TTC549 (cell line): ENCODE results near the gene POMGNT1.

Experiments
- FAIRE-seq: peaks from 2 replicates; lab custom pipeline; 2012; peaks lifted over from hg19 to GRCh38; lab: Jason Lieb, UNC

Gene POMGNT1

GRCh38 chr1:46183079-46183847, 15.0 kb downstream of the POMGNT1 start:
- no peak for FAIRE-seq

DNA sequence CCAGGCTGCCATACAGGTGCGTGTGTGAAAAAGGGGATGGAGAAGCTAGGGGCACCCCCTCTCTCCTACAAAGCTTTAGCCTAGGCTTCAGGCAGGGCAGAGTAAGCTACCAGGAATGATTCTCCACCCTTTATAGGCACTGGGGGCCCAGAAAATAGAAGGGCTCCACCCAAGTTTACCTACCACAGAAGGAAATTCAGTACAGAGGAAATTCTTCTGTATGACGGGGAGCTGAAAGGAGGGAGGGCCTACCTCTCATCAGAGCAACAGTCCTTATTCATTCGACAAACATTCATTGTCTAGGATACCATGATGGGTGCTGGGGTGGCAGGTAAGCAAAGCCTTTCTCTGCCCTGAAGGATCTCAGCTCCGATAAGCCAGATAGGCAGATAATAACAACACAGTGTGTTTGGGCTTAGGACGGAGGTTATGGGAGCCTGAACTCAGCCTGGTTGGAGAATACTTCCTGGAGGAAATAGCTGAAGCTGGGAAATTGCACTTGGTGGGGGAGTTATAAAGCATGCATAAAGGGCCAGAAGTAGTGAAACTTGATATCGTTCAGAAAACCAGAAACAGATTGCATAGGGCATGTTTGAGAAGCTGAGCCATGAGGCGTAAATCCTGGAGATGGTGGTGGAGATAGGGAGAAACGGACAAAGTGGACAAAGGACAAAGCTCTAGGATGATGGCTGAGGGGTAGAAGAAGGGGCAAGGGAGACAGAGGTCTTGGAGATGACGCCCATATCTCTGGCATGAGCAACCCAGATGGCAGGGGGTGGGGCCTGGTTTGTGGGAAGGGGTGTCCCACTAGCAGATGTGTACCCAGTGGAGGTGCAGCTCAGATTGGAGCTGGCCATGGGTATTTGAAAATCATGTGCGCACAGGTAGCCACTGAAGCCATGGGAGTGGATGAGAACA, 16.6 kb downstream of the POMGNT1 start:
- FAIRE-seq: no peak

DNA sequence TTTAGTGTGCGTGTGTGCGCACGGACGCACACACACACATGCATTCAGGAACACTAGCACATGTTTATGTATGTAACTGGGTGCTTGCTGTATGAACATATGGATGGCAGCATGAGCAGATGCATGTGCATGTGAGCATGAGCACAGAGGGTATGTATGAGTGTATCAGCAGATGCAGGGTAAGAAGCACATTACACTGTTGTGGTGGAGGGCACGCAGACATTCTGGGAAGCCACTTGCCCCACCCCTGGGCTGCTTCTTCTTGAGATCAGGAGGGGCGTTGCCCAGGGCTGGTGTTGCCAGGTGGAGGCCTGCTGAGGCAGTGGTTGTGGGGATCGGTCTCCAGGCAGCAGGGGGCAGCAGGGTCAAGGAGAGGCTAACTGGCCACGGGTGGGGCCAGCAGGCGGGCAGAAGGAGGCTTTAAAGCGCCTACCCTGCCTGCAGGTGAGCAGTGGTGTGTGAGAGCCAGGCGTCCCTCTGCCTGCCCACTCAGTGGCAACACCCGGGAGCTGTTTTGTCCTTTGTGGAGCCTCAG, 18.1 kb downstream of the POMGNT1 start:
- FAIRE-seq: no peak

DNA sequence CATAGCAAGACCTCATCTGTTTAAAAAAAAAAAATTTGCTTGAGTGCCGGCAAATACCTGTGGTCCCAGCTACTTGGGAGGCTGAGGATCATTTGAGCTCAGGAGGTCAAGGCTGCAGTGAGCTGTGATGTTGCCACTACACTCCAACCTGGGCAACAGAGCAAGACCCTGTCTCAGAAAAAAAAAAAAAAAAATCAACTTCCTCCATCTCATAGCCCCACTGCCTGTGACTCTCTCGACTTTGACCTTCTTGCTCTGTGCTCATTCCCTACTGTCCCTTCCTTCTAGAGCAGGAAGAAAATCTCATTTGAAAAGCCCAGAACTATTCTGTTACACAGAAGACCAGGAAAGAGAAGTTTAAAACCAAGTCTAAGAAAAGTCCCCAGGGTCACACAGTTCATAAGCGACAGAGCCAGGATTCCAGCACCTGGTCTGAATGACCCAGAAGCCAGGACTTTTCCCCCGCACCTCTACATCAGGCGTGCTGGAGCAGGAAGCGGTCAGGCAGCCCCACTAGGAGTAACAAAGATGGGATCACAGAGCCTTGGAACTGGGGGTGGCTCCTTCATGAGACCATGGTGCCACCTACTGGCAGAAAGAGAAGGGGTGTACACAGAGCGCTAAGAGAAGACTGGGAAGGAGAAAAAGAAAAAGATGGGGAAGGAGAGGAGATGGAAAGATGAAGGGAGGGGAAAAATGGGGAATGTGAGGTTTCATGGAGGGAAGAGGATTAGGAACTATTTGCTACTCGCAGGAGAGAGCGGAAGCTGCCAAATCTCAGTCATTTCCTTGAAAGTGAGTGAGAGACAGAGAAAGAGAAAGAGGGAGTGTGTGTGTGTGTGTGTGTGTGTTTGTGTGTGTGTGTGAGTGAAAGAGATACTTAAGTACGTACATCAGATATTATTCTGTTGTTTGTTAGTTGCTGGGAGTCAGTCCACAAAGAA, 18.8 kb downstream of the POMGNT1 start:
- no peak for FAIRE-seq

GRCh38 chr1:46176211-46176865, 21.9 kb downstream of the POMGNT1 start, which contains the start of gene P3R3URF:
Gene P3R3URF (minus strand): TSS chr1:46176488. CDS start chr1:46176471, 17 bp downstream.
- no peak for FAIRE-seq

- FAIRE-seq: no peak
These were observed 23.0 kb downstream of the POMGNT1 start for GRCh38 chr1:46175243-46175642.

- no peak for FAIRE-seq
These were observed 23.6 kb downstream of the POMGNT1 start, which contains the start of gene TSPAN1 for GRCh38 chr1:46174448-46175231. Gene TSPAN1 (plus strand): TSS chr1:46175087. CDS start chr1:46181108, 6,021 bp downstream.

GRCh38 chr1:46173361-46173856, 24.8 kb downstream of the POMGNT1 start:
- no peak for FAIRE-seq

DNA sequence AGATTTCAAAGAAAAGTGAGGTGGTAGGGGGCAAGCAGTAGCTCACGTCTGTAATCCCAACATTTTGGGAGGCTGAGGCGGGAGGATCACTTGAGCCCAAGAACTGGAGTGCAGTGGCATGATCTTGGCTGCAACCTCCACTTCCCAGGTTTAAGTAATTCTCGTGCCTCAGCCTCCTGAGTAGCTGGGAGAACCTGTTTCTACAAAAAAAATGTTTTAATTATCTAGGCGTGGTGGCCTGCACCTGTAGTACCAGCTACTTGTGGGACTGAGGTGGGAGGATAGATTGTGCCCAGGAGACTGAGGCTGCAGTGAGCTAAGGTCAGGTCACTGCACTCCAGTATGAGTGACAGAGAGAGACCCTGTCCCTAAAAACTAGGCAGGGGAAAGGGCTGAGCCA, 25.9 kb downstream of the POMGNT1 start:
- no peak for FAIRE-seq

- no peak for FAIRE-seq
These were observed 26.4 kb downstream of the POMGNT1 start for GRCh38 chr1:46171871-46172270.

- FAIRE-seq: no peak
These were observed 26.9 kb downstream of the POMGNT1 start for GRCh38 chr1:46171351-46171750.

- no peak for FAIRE-seq
These were observed 28.3 kb downstream of the POMGNT1 start for GRCh38 chr1:46169811-46170454.

DNA sequence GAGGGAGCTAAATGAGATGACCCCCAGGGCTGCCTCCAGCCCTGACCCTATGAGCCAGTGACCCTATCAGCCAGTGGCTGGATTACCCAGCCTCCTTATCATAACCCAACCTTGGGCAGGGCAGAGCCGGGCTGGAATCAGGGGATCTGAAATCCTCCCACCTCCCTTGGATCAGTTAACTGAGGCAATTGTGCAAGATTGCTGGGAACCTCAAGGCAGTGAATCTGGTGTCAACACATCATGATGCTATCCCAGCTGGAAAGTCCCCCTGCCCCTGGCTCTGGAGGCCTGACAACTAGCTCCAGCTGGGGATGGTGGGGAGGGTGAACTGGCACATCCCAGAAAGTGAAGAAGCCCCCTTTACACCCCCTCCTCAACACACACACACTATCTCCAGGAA, 29.8 kb downstream of the POMGNT1 start:
- FAIRE-seq: no peak

- no peak for FAIRE-seq
These were observed 31.4 kb downstream of the POMGNT1 start for GRCh38 chr1:46166521-46167462.

DNA sequence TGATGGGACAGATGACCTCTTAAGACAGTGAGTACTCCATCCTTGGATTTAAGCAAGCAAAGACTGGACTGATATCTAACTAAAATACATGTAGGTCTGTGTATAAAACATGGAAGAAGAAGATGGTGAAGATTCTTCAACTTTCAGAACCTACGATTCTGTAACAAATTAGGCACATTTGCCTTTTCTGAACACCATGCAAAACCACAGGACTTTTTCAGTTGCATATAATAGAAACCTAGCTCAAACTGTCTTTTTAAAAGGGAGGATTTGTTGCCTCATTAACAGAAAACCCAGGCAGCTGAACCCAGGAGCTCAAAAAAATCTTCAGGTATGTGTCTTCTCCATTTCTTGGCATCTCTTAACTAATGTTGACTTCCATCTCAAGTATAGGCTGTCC, 38.0 kb downstream of the POMGNT1 start:
- FAIRE-seq: no peak

DNA sequence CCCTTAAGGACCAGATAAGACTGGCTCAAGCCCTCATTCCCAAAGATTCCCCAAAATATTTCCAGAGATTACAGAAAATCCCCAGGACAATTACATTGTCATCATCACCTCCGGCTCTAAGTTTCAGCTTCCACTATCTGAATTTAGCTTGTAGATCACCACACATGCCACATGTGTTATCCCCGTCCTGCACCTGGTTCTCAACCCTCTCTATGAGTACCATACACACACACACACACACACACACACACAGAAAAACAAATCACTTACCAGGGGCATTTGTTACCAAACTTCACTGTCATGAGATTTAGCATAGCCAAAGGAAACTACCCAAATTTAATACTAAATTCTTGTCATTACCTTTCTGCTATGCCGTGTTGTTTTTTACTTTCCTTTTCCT, 38.7 kb downstream of the POMGNT1 start:
- FAIRE-seq: no peak

GRCh38 chr1:46158312-46159281, 39.6 kb downstream of the POMGNT1 start:
- FAIRE-seq: no peak
